ENCODE measurements around the gene CCDC7.

CCDC7 gene

GRCh38 chr10:32530231-32530630 lies 84.3 kb downstream of the CCDC7 start:
- Histone ChIP-seq H3K4me1 (ENCODE audit: insufficient read depth, low read length) (no peaks in the 10 kb centered on the region), H3K36me3 (ENCODE audit: insufficient read depth, low read length) (no peaks in the 10 kb centered on the region; the same call in 1 of the 2 replicates), H3K4me2 (ENCODE audit: insufficient read depth, low read length) (no peak overlapping the region), H3K9ac (ENCODE audit: low read depth, low read length) (no peak overlapping the region), H2AFZ (ENCODE audit: low read depth, low read length) (no peak overlapping the region), H3K27me3 (ENCODE audit: insufficient read depth, low read length, poor library complexity) (no peaks in the 10 kb centered on the region), H3K4me3 (ENCODE audit: low read depth in 1 of 2, low read length in 2 of 2) (no peak overlapping the region), H3K9me3 (ENCODE audit: insufficient read depth, low read length, severe bottlenecking) (peaks cover 8% of the 10 kb centered on the region), H3K27ac (ENCODE audit: low read length) (no peak overlapping the region), H3K79me2 (ENCODE audit: insufficient read depth, low read length) (no peaks in the 10 kb centered on the region), H4K20me1 (ENCODE audit: insufficient read depth, low read length) (no peaks in the 10 kb centered on the region)
- no peak for TF ChIP-seq EZH2 (IDR thresholded peaks at IDR 0.05; ENCODE audit: borderline replicate concordance, low read depth, low read length, severe bottlenecking)
- no peak for TF ChIP-seq CTCF (IDR thresholded peaks at IDR 0.05; ENCODE audit: borderline replicate concordance, extremely low read depth, low read length, poor library complexity, severe bottlenecking)
- no peak for DNase-seq
- no peak for ATAC-seq (ENCODE audit: insufficient read depth, low read depth)

GRCh38 chr10:32538256-32538655 lies 92.3 kb downstream of the CCDC7 start:
- no peak overlapping the region for H3K4me3 ChIP-seq (ENCODE audit: low read depth in 1 of 2, low read length in 2 of 2)
- no peak overlapping the region for H3K9ac ChIP-seq (ENCODE audit: low read depth, low read length)
- no peaks in the 10 kb centered on the region; the same call in 1 of the 2 replicates for H3K36me3 ChIP-seq (ENCODE audit: insufficient read depth, low read length)
- H3K27ac ChIP-seq (ENCODE audit: low read length): no peak overlapping the region
- no peaks in the 10 kb centered on the region for H4K20me1 ChIP-seq (ENCODE audit: insufficient read depth, low read length)
- H3K4me2 ChIP-seq (ENCODE audit: insufficient read depth, low read length): no peak overlapping the region
- H3K79me2 ChIP-seq (ENCODE audit: insufficient read depth, low read length): no peaks in the 10 kb centered on the region
- TF ChIP-seq EZH2 (IDR thresholded peaks at IDR 0.05; ENCODE audit: borderline replicate concordance, low read depth, low read length, severe bottlenecking) (no peak), CTCF (IDR thresholded peaks at IDR 0.05; ENCODE audit: borderline replicate concordance, extremely low read depth, low read length, poor library complexity, severe bottlenecking) (no peak)
- no peaks in the 10 kb centered on the region for H3K4me1 ChIP-seq (ENCODE audit: insufficient read depth, low read length)
- no peaks in the 10 kb centered on the region for H3K27me3 ChIP-seq (ENCODE audit: insufficient read depth, low read length, poor library complexity)
- DNase-seq: no peak
- no peak for ATAC-seq (ENCODE audit: insufficient read depth, low read depth)
- H2AFZ ChIP-seq (ENCODE audit: low read depth, low read length): no peak overlapping the region
- peaks cover 8% of the 10 kb centered on the region for H3K9me3 ChIP-seq (ENCODE audit: insufficient read depth, low read length, severe bottlenecking)

- no peak overlapping the region for H3K4me3 ChIP-seq (ENCODE audit: low read depth in 1 of 2, low read length in 2 of 2)
- no peak overlapping the region for H3K4me2 ChIP-seq (ENCODE audit: insufficient read depth, low read length)
- H3K36me3 ChIP-seq (ENCODE audit: insufficient read depth, low read length): no peaks in the 10 kb centered on the region; the same call in 1 of the 2 replicates
- no peaks in the 10 kb centered on the region for H3K4me1 ChIP-seq (ENCODE audit: insufficient read depth, low read length)
- H4K20me1 ChIP-seq (ENCODE audit: insufficient read depth, low read length): no peaks in the 10 kb centered on the region
- no peak for DNase-seq
- TF ChIP-seq CTCF (IDR thresholded peaks at IDR 0.05; ENCODE audit: borderline replicate concordance, extremely low read depth, low read length, poor library complexity, severe bottlenecking) (no peak), EZH2 (IDR thresholded peaks at IDR 0.05; ENCODE audit: borderline replicate concordance, low read depth, low read length, severe bottlenecking) (no peak)
- H3K27me3 ChIP-seq (ENCODE audit: insufficient read depth, low read length, poor library complexity): no peaks in the 10 kb centered on the region
- H3K27ac ChIP-seq (ENCODE audit: low read length): no peak overlapping the region
- H2AFZ ChIP-seq (ENCODE audit: low read depth, low read length): no peak overlapping the region
- no peak overlapping the region for H3K9ac ChIP-seq (ENCODE audit: low read depth, low read length)
- no peak for ATAC-seq (ENCODE audit: insufficient read depth, low read depth)
- H3K79me2 ChIP-seq (ENCODE audit: insufficient read depth, low read length): no peaks in the 10 kb centered on the region
- H3K9me3 ChIP-seq (ENCODE audit: insufficient read depth, low read length, severe bottlenecking): no peaks in the 10 kb centered on the region
These were observed 94.9 kb downstream of the CCDC7 start for GRCh38 chr10:32540691-32541470.
